BE2C (cell line): ENCODE results near the gene RPP38.

ENCODE experiments used
- DNase-seq: peaks from one replicate; pipeline ENCODE4 v3.0.0-alpha.2; 2020
- H3K27me3 ChIP-seq: fragments of 250-450 bp; sonication (Bioruptor Pico); 2 replicates; pipeline ENCODE4 v1.5.1; 2020; ENCODE audit warnings: mild to moderate bottlenecking
- H3K36me3 ChIP-seq: fragments of 250-450 bp; sonication (Bioruptor Pico); 2 replicates; pipeline ENCODE4 v1.5.1; 2020; ENCODE audit warnings: mild to moderate bottlenecking
- H3K4me1 ChIP-seq: fragments of 250-450 bp; sonication (Bioruptor Pico); 2 replicates; pipeline ENCODE4 v1.5.1; 2020
- H3K4me3 ChIP-seq: 2 replicates; pipeline ENCODE4 v1.5.1; 2011; ENCODE audit warnings: low read depth, low read length
- H3K9me3 ChIP-seq: fragments of 250-450 bp; sonication (Bioruptor Pico); 2 replicates; pipeline ENCODE4 v1.5.1; 2020
- CTCF ChIP-seq: IDR thresholded peaks from 2 replicates; pipeline ENCODE4 v1.5.1; 2012; ENCODE audit warnings: mild to moderate bottlenecking, low read depth, low read length

The RPP38 gene

GRCh38 chr10:15116225-15116624, 19.1 kb downstream of the RPP38 start:
- DNase-seq, result no peak
- no peaks in the 10 kb centered on the region for H3K36me3 ChIP-seq
- no peaks in the 10 kb centered on the region for H3K4me1 ChIP-seq
- H3K9me3 ChIP-seq, result no peaks in the 10 kb centered on the region
- no peak for TF ChIP-seq CTCF
- H3K4me3 ChIP-seq, result no peak overlapping the region
- H3K27me3 ChIP-seq, result no peaks in the 10 kb centered on the region

GRCh38 chr10:15118615-15119014, 21.5 kb downstream of the RPP38 start:
- no peaks in the 10 kb centered on the region for H3K27me3 ChIP-seq
- no peak overlapping the region for H3K4me3 ChIP-seq
- no peaks in the 10 kb centered on the region for H3K4me1 ChIP-seq
- H3K36me3 ChIP-seq, result no peaks in the 10 kb centered on the region
- no peak for TF ChIP-seq CTCF
- no peak for DNase-seq
- no peaks in the 10 kb centered on the region for H3K9me3 ChIP-seq

- no peak for DNase-seq
- Histone ChIP-seq H3K9me3 (no peaks in the 10 kb centered on the region), H3K4me1 (no peaks in the 10 kb centered on the region), H3K27me3 (no peaks in the 10 kb centered on the region), H3K4me3 (no peak overlapping the region), H3K36me3 (no peaks in the 10 kb centered on the region)
- no peak for TF ChIP-seq CTCF
Measured at GRCh38 chr10:15120523-15120922, 23.4 kb downstream of the RPP38 start.

GRCh38 chr10:15121707-15122106, 24.6 kb downstream of the RPP38 start:
- TF ChIP-seq CTCF, result no peak
- no peaks in the 10 kb centered on the region for H3K4me1 ChIP-seq
- DNase-seq, result no peak
- no peaks in the 10 kb centered on the region for H3K9me3 ChIP-seq
- H3K36me3 ChIP-seq, result no peaks in the 10 kb centered on the region
- H3K27me3 ChIP-seq, result no peaks in the 10 kb centered on the region
- H3K4me3 ChIP-seq, result no peak overlapping the region

- Histone ChIP-seq H3K4me1 (no peaks in the 10 kb centered on the region), H3K36me3 (no peaks in the 10 kb centered on the region), H3K9me3 (no peaks in the 10 kb centered on the region), H3K27me3 (no peaks in the 10 kb centered on the region), H3K4me3 (no peak overlapping the region)
- no peak for DNase-seq
- TF ChIP-seq CTCF, result no peak
Measured at GRCh38 chr10:15122477-15123030, 25.4 kb downstream of the RPP38 start.

- Histone ChIP-seq H3K4me3 (no peak overlapping the region), H3K27me3 (no peaks in the 10 kb centered on the region), H3K4me1 (no peaks in the 10 kb centered on the region), H3K36me3 (no peaks in the 10 kb centered on the region), H3K9me3 (no peaks in the 10 kb centered on the region)
- no peak for DNase-seq
- TF ChIP-seq CTCF, result no peak
Measured at GRCh38 chr10:15123749-15124184, 26.6 kb downstream of the RPP38 start.
